ENCODE measurements around the gene SEMA5B.

- TF ChIP-seq, protein P1, sequence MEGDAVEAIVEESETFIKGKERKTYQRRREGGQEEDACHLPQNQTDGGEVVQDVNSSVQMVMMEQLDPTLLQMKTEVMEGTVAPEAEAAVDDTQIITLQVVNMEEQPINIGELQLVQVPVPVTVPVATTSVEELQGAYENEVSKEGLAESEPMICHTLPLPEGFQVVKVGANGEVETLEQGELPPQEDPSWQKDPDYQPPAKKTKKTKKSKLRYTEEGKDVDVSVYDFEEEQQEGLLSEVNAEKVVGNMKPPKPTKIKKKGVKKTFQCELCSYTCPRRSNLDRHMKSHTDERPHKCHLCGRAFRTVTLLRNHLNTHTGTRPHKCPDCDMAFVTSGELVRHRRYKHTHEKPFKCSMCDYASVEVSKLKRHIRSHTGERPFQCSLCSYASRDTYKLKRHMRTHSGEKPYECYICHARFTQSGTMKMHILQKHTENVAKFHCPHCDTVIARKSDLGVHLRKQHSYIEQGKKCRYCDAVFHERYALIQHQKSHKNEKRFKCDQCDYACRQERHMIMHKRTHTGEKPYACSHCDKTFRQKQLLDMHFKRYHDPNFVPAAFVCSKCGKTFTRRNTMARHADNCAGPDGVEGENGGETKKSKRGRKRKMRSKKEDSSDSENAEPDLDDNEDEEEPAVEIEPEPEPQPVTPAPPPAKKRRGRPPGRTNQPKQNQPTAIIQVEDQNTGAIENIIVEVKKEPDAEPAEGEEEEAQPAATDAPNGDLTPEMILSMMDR (IDR thresholded peaks at IDR 0.05; ENCODE audit: insufficient read depth, low read length): no peak
- TF ChIP-seq SPI1 (IDR thresholded peaks at IDR 0.05; ENCODE audit: borderline replicate concordance, low read depth): no peak
- no peak for TF ChIP-seq REST (IDR thresholded peaks at IDR 0.05; ENCODE audit: insufficient replicate concordance, low read depth)
- no peak for TF ChIP-seq POLR2AphosphoS5 (IDR thresholded peaks at IDR 0.05; ENCODE audit: low read depth)
- no peak for TF ChIP-seq GABPA (IDR thresholded peaks at IDR 0.05; ENCODE audit: low read depth)
These were observed 120.1 kb downstream of the SEMA5B start for GRCh38 chr3:122907471-122907870.

Measured in HL-60 (cell line).